Endothelial cell of umbilical vein (primary cell): ENCODE results near the gene TMEM150C. TPM values are rescaled to one million over a fixed set of nuclear protein-coding genes. Genes with fewer than 3 reads are reported as not detected.

Experiments
- BruUV-seq: library from RNA; stranded (reverse); fragments of 400-500 nt; replicated peaks from 2 replicates; lab custom pipeline; 2021; lab: Mats Ljungman, UMichigan
- CTCF ChIA-PET: fragments of 300-600, 350-600 bp; sonication (Branson Sonifier 250); formaldehyde crosslinking; loops from one replicate; lab custom pipeline; 2021; ENCODE audit warnings: antibody characterized with exemption, inconsistent platforms; lab: Charles Lee
- POLR2A ChIA-PET: fragments of 300-600, 350-600 bp; sonication (Branson Sonifier 250); formaldehyde crosslinking; loops from one replicate; lab custom pipeline; 2021; ENCODE audit warnings: antibody characterized with exemption, inconsistent platforms; lab: Charles Lee
- DNase-seq: peaks from one replicate; pipeline ENCODE4 v3.0.0-alpha.2; 2011; ENCODE audit warnings: low read depth, low spot score
- FAIRE-seq: peaks from 2 replicates; lab custom pipeline; 2011; peaks lifted over from hg19 to GRCh38; lab: Jason Lieb, UNC
- H2AFZ ChIP-seq: 2 replicates; pipeline ENCODE4 v1.6.0; 2012; ENCODE audit warnings: low read depth, low read length, control low read depth, inconsistent platforms
- H3K27ac ChIP-seq: 2 replicates; pipeline ENCODE4 v1.5.1; 2011; ENCODE audit warnings: low read depth, mild to moderate bottlenecking, control low read depth, low read length, moderate library complexity; ENCODE audit not compliant: insufficient read depth
- H3K27me3 ChIP-seq, 2 experiments: 2 replicates each; pipeline versions ENCODE4 v1.6.0 to v1.6.1; 2011; ENCODE audit warnings: low read length in 2 of 2, mixed read lengths in 1 of 2; ENCODE audit not compliant: control insufficient read depth in 2 of 2, insufficient read depth in 2 of 2
- H3K36me3 ChIP-seq, 2 experiments: 2 replicates in 1 of 2; 3 replicates in 1 of 2; pipeline ENCODE4 v1.5.1; 2011; ENCODE audit warnings: low read length in 2 of 2, mild to moderate bottlenecking in 1 of 2, moderate library complexity in 1 of 2; ENCODE audit not compliant: control insufficient read depth in 2 of 2, insufficient read depth in 2 of 2; ENCODE audit errors: extremely low read depth in 1 of 2
- H3K4me1 ChIP-seq: 3 replicates; pipeline ENCODE4 v1.5.1; 2011; ENCODE audit warnings: mild to moderate bottlenecking, low read length; ENCODE audit not compliant: control insufficient read depth, insufficient read depth; ENCODE audit errors: extremely low read depth
- H3K4me2 ChIP-seq: 2 replicates; pipeline ENCODE4 v1.6.1; 2011; ENCODE audit warnings: low read length, control low read depth, mixed read lengths; ENCODE audit not compliant: insufficient read depth
- H3K4me3 ChIP-seq, 3 experiments: fragments of 200-600 bp in 1 of 3; sonication (generic), shearing (Covaris generic) in 1 of 3; replicated peaks in 1 of 3; 2 replicates each; pipeline ENCODE4 v1.5.1; 2011 to 2016; ENCODE audit warnings: control low read depth in 3 of 3, low read length in 3 of 3, mild to moderate bottlenecking in 2 of 3, inconsistent platforms in 1 of 3, low read depth in 1 of 3, moderate library complexity in 1 of 3; ENCODE audit not compliant: insufficient read depth in 1 of 3
- H3K79me2 ChIP-seq: 2 replicates; pipeline ENCODE4 v1.6.0; 2012; ENCODE audit warnings: low read length, inconsistent platforms; ENCODE audit not compliant: control insufficient read depth, insufficient read depth
- H3K9ac ChIP-seq: replicated peaks from 2 replicates; pipeline ENCODE3; 2011; ENCODE audit warnings: low read length, control low read depth; ENCODE audit not compliant: insufficient read depth; ENCODE audit errors: extremely low read depth
- H3K9me1 ChIP-seq: replicated peaks from 3 replicates; pipeline ENCODE4 v1.6.0; 2011; ENCODE audit warnings: mild to moderate bottlenecking, low read length; ENCODE audit not compliant: control insufficient read depth, insufficient read depth; ENCODE audit errors: extremely low read depth
- H3K9me3 ChIP-seq: replicated peaks from 2 replicates; pipeline ENCODE4 v1.5.1; 2012; ENCODE audit warnings: low read length, inconsistent platforms; ENCODE audit not compliant: control insufficient read depth, insufficient read depth
- H4K20me1 ChIP-seq: replicated peaks from 2 replicates; pipeline ENCODE3; 2011; ENCODE audit warnings: mild to moderate bottlenecking, low read length; ENCODE audit not compliant: control insufficient read depth, insufficient read depth; ENCODE audit errors: extremely low read depth
- CTCF ChIP-seq, 2 donors: IDR thresholded peaks; 1 replicate in 1 of 2; 2 replicates in 1 of 2; pipeline ENCODE4 v1.5.1; 2011; ENCODE audit warnings: low read length in 2 of 2, mild to moderate bottlenecking in 2 of 2, moderate library complexity in 2 of 2, control low read depth in 1 of 2, inconsistent platforms in 1 of 2, low read depth in 1 of 2; ENCODE audit not compliant: insufficient read depth in 1 of 2; ENCODE audit errors: extremely low read depth in 1 of 2
- EZH2 ChIP-seq: IDR thresholded peaks from 2 replicates; pipeline ENCODE4 v1.6.1; 2012; ENCODE audit warnings: borderline replicate concordance, low read depth, mild to moderate bottlenecking, moderate library complexity, low read length, inconsistent platforms; ENCODE audit not compliant: severe bottlenecking
- FOS ChIP-seq: IDR thresholded peaks from 2 replicates; pipeline ENCODE4 v1.6.1; 2011; ENCODE audit warnings: mild to moderate bottlenecking, low read length, moderate library complexity, borderline replicate concordance; ENCODE audit not compliant: insufficient read depth
- GATA2 ChIP-seq: IDR thresholded peaks from 2 replicates; pipeline ENCODE4 v1.7.0; 2011; ENCODE audit warnings: low read depth, mild to moderate bottlenecking, moderate library complexity, mixed read lengths, low read length; ENCODE audit not compliant: insufficient read length, insufficient read depth
- JUN ChIP-seq: IDR thresholded peaks from 2 replicates; pipeline ENCODE4 v1.6.1; 2011; ENCODE audit warnings: borderline replicate concordance, low read depth; ENCODE audit not compliant: insufficient read length, insufficient read depth
- MAX ChIP-seq: IDR thresholded peaks from 2 replicates; pipeline ENCODE4 v1.6.1; 2011; ENCODE audit not compliant: insufficient read depth, insufficient read length
- MYC ChIP-seq: IDR thresholded peaks from one replicate; pipeline ENCODE4 v1.6.1; 2011; ENCODE audit warnings: mild to moderate bottlenecking, low read depth, low read length
- POLR2A ChIP-seq: IDR thresholded peaks from 2 replicates; pipeline ENCODE4 v1.6.1; 2012; ENCODE audit warnings: low read depth, mild to moderate bottlenecking, control low read depth, low read length
- POLR2AphosphoS5 ChIP-seq: IDR thresholded peaks from 2 replicates; pipeline ENCODE4 v1.6.1; 2012; ENCODE audit warnings: low read depth, mild to moderate bottlenecking, control low read depth, low read length, moderate library complexity; ENCODE audit not compliant: insufficient read depth
- dilution Hi-C: fragments of 300-500 bp; cut with MboI; formaldehyde crosslinking; loops from one replicate; pipeline ENCODE4 v1.15.0; 2019; ENCODE audit warnings: low sequenced_read_pairs; ENCODE audit not compliant: extremely low pct_ligation_motif_present
- intact Hi-C: fragments of 100-400 bp; cut with micrococcal nuclease; formaldehyde crosslinking; loops from one replicate; pipeline ENCODE4 v1.10.0; 2022
- polyA plus RNA-seq, 4 experiments: library from polyadenylated mRNA; depleted of rRNA in 3 of 4; stranded (reverse) in 3 of 4; unstranded in 1 of 4; fragments of >200 nt; gene quantifications; 2 replicates each; pipeline versions ENCODE4 v1.2.1 to v1.2.3, GENCODE V29; 2011 to 2012; ENCODE audit warnings: missing spikeins in 1 of 4
- total RNA-seq: library from RNA; stranded (reverse); gene quantifications from 2 replicates; pipeline ENCODE4 v1.2.3, GENCODE V29; 2021

The TMEM150C gene
- total and polyA plus RNA-seq, 2 donors (not counting 3 experiments of a cell fraction or from before 2014, with no cell fraction given) = 4.1 to 6.6 TPM

GRCh38 chr4:82543131-82543530, 18.7 kb downstream of the TMEM150C start:
- Histone ChIP-seq H3K27ac (no peak overlapping the region), H3K9me3 (no peaks in the 10 kb centered on the region), H4K20me1 (no peaks in the 10 kb centered on the region), H3K9me1 (no peaks in the 10 kb centered on the region), H3K27me3 (no peaks in the 10 kb centered on the region), H3K79me2 (no peaks in the 10 kb centered on the region), H2AFZ (no peak overlapping the region), H3K4me1 (no peaks in the 10 kb centered on the region), H3K4me2 (no peak overlapping the region), H3K4me3 (no peak overlapping the region), H3K9ac (no peak overlapping the region), H3K36me3 (no peaks in the 10 kb centered on the region)
- no TSS peak for BruUV-seq
- DNase-seq (no peak), FAIRE-seq (no peak)
- POLR2A ChIA-PET = no interaction called here
- CTCF ChIA-PET = interaction anchor here (1.7 to 2.4 kb wide), 2 partner anchors 12 to 196 kb away, joined by 7 to 9 read pairs; no protein-coding TSS in a partner anchor
- intact Hi-C loops = no loop called here
- dilution Hi-C loops = no loop called here
- no peak for TF ChIP-seq MYC
- no peak for TF ChIP-seq GATA2
- no peak for TF ChIP-seq POLR2AphosphoS5
- no peak for TF ChIP-seq JUN
- TF ChIP-seq CTCF (IDR thresholded peaks at IDR 0.05; ENCODE audit: extremely low read depth in 1 of 2, insufficient read depth in 1 of 2, low read depth in 1 of 2, low read length in 2 of 2) = no peak
- no peak for TF ChIP-seq POLR2A
- no peak for TF ChIP-seq FOS
- no peak for TF ChIP-seq EZH2
- no peak for TF ChIP-seq MAX
